ENCODE data around the gene CASKIN1.
"Not testable (repeated sequence)": the region's sequence is repeated elsewhere in the genome, so short reads cannot be mapped to it uniquely, and the experiment has no call there.

CASKIN1 gene

GRCh38 chr16:2155091-2155950 lies 41.1 kb downstream of the CASKIN1 start, which contains the start of gene TRAF7:
Gene TRAF7 (plus strand): TSS chr16:2155782. CDS start chr16:2163921, 8,139 bp downstream.
- DNase-seq, result peak; percentile 98 to 100 (median 100)

GRCh38 chr16:2154533-2155090 lies 41.8 kb downstream of the CASKIN1 start:
- peak in 1 of 3 donors; percentile 34 for DNase-seq

GRCh38 chr16:2152695-2153506 lies 43.5 kb downstream of the CASKIN1 start:
- DNase-seq, result no peak

GRCh38 chr16:2151188-2152091 lies 45.0 kb downstream of the CASKIN1 start:
- DNase-seq, result no peak

- DNase-seq, result no peak
Observed at GRCh38 chr16:2150418-2151187, 45.8 kb downstream of the CASKIN1 start.

- DNase-seq, result no peak
Observed at GRCh38 chr16:2149630-2150417, 46.6 kb downstream of the CASKIN1 start.

- no peak for DNase-seq
Observed at GRCh38 chr16:2148714-2149629, 47.4 kb downstream of the CASKIN1 start.

- DNase-seq, result peak; percentile 41 to 85 (median 58)
Observed at GRCh38 chr16:2147981-2148671, 48.3 kb downstream of the CASKIN1 start, which contains the start of gene RAB26. Gene RAB26 (plus strand): TSS chr16:2148625. CDS start chr16:2148784, 159 bp downstream.

GRCh38 chr16:2147378-2147777 lies 49.0 kb downstream of the CASKIN1 start:
- no peak for DNase-seq

- DNase-seq, result no peak
Observed at GRCh38 chr16:2145843-2146242, 50.6 kb downstream of the CASKIN1 start.

- DNase-seq, result no peak
Observed at GRCh38 chr16:2143878-2144485, 52.4 kb downstream of the CASKIN1 start.

- no peak for DNase-seq
Observed at GRCh38 chr16:2142942-2143877, 53.2 kb downstream of the CASKIN1 start.

GRCh38 chr16:2135770-2136490 lies 60.5 kb downstream of the CASKIN1 start, which contains the start of gene PKD1:
Gene PKD1 (minus strand): TSS chr16:2135898. CDS start chr16:2135689, 209 bp downstream.
- DNase-seq, result peak; percentile 93 to 95 (median 95)

GRCh38 chr16:2135071-2135470 lies 61.3 kb downstream of the CASKIN1 start:
- DNase-seq, result peak in 1 of 3 donors; percentile 56

- not testable (repeated sequence) for DNase-seq
Observed at GRCh38 chr16:2133797-2134196, 62.6 kb downstream of the CASKIN1 start.

- not testable (repeated sequence) for DNase-seq
Observed at GRCh38 chr16:2129890-2130447, 66.4 kb downstream of the CASKIN1 start.
